Progenitor cell of endocrine pancreas (in vitro differentiated cells): ENCODE measurements around the gene DNAH14. TPM values are rescaled to one million over a fixed set of nuclear protein-coding genes. Genes with fewer than 3 reads are reported as not detected.

Experiments used
- DNase-seq: peaks from one replicate; pipeline ENCODE4 v3.0.0; 2021; ENCODE audit warnings: low spot score; ENCODE audit not compliant: unreplicated experiment
- H3K27ac Mint-ChIP-seq: 2 replicates; pipeline ENCODE4 v1.8.0; 2021; ENCODE audit warnings: mild to moderate bottlenecking, moderate library complexity, mixed read lengths
- H3K27me3 Mint-ChIP-seq: 2 replicates; pipeline ENCODE4 v1.8.0; 2021; ENCODE audit warnings: mixed read lengths
- H3K36me3 Mint-ChIP-seq: 2 replicates; pipeline ENCODE4 v1.8.0; 2022; ENCODE audit warnings: mixed read lengths; ENCODE audit not compliant: insufficient read depth
- H3K4me1 Mint-ChIP-seq: 2 replicates; pipeline ENCODE4 v1.8.0; 2021; ENCODE audit warnings: low read depth, mixed read lengths
- H3K4me3 Mint-ChIP-seq: 2 replicates; pipeline ENCODE4 v1.8.0; 2021; ENCODE audit warnings: low read depth, mild to moderate bottlenecking, moderate library complexity, mixed read lengths
- H3K9me3 Mint-ChIP-seq: 2 replicates; pipeline ENCODE4 v1.8.0; 2021; ENCODE audit warnings: low read depth, mixed read lengths
- CTCF ChIP-seq: fragments of 200-600 bp; sonication (generic); IDR thresholded peaks from one replicate; pipeline ENCODE4 v1.5.0; 2021; ENCODE audit warnings: antibody characterized with exemption, mild to moderate bottlenecking; ENCODE audit not compliant: unreplicated experiment
- total RNA-seq: library from RNA; stranded (reverse); gene quantifications from 2 replicates; pipeline ENCODE4 v1.2.1, GENCODE V29; 2021

Gene DNAH14
- total RNA-seq, 1 donor from 2014 or later = 71.7 TPM

DNA sequence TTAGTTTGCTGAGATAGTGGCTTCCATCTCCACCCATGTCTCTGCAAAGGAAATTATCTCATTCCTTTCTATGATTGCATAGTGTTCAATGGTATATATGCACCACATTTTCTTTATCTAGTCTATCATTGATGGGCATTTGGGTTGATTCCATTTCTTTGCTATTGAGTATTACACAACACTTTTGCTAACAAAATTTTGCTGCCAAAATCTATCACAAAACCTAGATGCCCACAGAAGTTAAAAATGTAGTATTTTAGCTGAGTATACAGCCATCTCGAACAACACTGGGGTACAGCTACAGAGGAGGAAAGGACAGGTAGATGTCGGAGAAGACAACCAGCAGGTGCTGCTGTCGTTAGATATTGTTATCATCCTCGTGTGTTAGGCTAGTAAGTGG is 430.6 kb downstream of the DNAH14 start:
- Mint-ChIP-seq H3K36me3 (no peaks in the 10 kb centered on the region), H3K4me3 (no peak overlapping the region), H3K27me3 (no peaks in the 10 kb centered on the region), H3K27ac (no peak overlapping the region), H3K9me3 (no peaks in the 10 kb centered on the region), H3K4me1 (no peaks in the 10 kb centered on the region)
- no peak for TF ChIP-seq CTCF
- no peak for DNase-seq

DNA sequence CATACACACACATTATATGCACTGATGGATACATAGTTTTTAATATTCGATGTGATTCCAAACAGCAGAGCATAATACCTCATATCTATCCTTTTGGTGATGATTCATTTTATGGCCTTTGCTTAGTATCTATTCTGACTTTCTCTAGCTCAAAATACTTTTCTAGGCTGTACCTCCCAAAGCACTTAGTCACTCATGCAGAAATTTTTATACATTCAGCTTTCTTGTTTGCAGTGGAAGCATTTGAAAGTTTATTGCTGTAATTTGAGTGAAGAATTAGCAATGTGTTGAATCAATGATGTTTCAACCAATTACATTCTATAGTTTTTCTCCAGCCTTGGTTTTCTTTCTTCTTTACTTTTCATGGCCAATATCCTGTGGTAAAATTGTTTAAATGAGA is 431.7 kb downstream of the DNAH14 start:
- no peak for DNase-seq
- Mint-ChIP-seq H3K4me1 (no peaks in the 10 kb centered on the region), H3K27me3 (no peaks in the 10 kb centered on the region), H3K9me3 (no peaks in the 10 kb centered on the region), H3K4me3 (no peak overlapping the region), H3K27ac (no peak overlapping the region), H3K36me3 (no peaks in the 10 kb centered on the region)
- no peak for TF ChIP-seq CTCF

GRCh38 chr1:225362805-225363204 is 433.3 kb downstream of the DNAH14 start:
- Mint-ChIP-seq H3K9me3 (no peaks in the 10 kb centered on the region), H3K4me3 (no peak overlapping the region), H3K27me3 (no peaks in the 10 kb centered on the region), H3K4me1 (no peaks in the 10 kb centered on the region), H3K36me3 (no peaks in the 10 kb centered on the region), H3K27ac (no peak overlapping the region)
- no peak for TF ChIP-seq CTCF
- DNase-seq = no peak

DNA sequence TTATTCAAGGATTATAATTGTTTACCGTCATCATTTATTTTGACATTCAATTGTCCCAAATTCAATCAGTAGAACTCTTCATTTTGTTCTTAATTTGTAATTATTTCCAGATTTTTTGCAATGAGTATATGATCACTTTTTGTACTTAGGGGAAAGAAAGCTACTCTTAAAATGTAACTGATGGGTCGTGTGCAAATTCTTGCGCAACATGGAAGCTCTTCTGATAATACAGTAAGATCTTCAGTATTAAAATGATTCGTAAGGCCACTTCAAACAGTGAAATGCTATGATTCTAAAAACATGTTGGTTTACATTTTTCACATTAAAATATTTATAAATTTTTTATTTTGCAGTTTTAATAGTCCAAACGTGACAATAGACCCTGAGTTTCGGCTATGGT is 435.0 kb downstream of the DNAH14 start:
- no peak for TF ChIP-seq CTCF
- no peak overlapping the region for H3K4me3 Mint-ChIP-seq
- H3K27ac Mint-ChIP-seq = no peak overlapping the region
- H3K9me3 Mint-ChIP-seq = no peaks in the 10 kb centered on the region
- no peaks in the 10 kb centered on the region for H3K36me3 Mint-ChIP-seq
- no peak for DNase-seq
- no peaks in the 10 kb centered on the region for H3K4me1 Mint-ChIP-seq
- no peaks in the 10 kb centered on the region for H3K27me3 Mint-ChIP-seq

- no peak overlapping the region for H3K27ac Mint-ChIP-seq
- no peaks in the 10 kb centered on the region for H3K4me1 Mint-ChIP-seq
- no peak for DNase-seq
- H3K4me3 Mint-ChIP-seq = no peak overlapping the region
- no peaks in the 10 kb centered on the region for H3K36me3 Mint-ChIP-seq
- no peaks in the 10 kb centered on the region for H3K27me3 Mint-ChIP-seq
- TF ChIP-seq CTCF = no peak
- no peaks in the 10 kb centered on the region for H3K9me3 Mint-ChIP-seq
Measured at GRCh38 chr1:225366018-225366417, 436.5 kb downstream of the DNAH14 start.

GRCh38 chr1:225366552-225366951 is 437.1 kb downstream of the DNAH14 start:
- no peaks in the 10 kb centered on the region for H3K4me1 Mint-ChIP-seq
- no peak overlapping the region for H3K27ac Mint-ChIP-seq
- no peaks in the 10 kb centered on the region for H3K36me3 Mint-ChIP-seq
- no peaks in the 10 kb centered on the region for H3K9me3 Mint-ChIP-seq
- H3K4me3 Mint-ChIP-seq = no peak overlapping the region
- H3K27me3 Mint-ChIP-seq = no peaks in the 10 kb centered on the region
- DNase-seq = no peak
- TF ChIP-seq CTCF = no peak
